Glomerular visceral epithelial cell (primary cell): ENCODE data around the gene KPNA3.
"Not testable (repeated sequence)": the region's sequence is repeated elsewhere in the genome, so short reads cannot be mapped to it uniquely, and the experiment has no call there.

Source experiments
- DNase-seq: peaks from one replicate; pipeline ENCODE4 v3.0.0-alpha.2; 2016; ENCODE audit errors: extremely low spot score

Gene KPNA3

DNA sequence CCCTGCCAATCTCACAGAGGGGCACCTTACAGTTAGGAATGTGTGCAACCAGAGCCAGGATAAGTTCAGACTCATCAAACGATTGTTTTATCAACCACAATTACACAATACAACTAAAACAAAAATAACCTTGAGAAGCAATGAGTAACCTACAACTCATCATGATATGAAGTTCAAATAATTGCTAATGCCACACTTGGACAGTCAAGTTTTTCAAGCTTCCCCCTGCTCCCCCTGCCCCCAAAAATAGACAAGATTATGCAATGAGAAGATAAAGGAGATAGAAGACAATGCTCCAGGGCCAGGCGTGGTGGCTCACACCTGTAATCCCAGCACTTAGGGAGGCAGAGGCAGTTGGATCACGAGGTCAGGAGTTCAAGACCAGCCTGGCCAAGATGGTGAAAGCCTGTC, 13.6 kb upstream of the KPNA3 start:
- DNase-seq, result no peak

DNA sequence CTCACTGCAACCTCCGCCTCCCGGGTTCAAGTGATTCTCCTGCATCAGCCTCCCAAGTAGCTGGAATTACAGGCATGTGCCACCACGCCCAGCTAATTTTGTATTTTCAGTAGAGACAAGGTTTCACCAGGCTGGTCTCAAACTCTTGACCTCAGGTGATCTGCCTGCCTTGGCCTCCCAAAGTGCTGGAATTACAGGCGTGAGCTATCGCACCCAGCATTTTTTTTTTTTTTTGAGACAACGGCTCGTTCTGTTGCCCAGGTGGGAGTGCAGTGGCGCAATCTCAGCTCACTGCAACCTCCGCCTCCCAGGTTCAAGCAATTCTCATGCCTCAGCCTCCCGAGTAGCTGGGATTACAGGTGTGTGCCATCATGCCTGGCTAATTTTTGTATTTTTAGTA, 10.6 kb upstream of the KPNA3 start:
- DNase-seq, result not testable (repeated sequence)

DNA sequence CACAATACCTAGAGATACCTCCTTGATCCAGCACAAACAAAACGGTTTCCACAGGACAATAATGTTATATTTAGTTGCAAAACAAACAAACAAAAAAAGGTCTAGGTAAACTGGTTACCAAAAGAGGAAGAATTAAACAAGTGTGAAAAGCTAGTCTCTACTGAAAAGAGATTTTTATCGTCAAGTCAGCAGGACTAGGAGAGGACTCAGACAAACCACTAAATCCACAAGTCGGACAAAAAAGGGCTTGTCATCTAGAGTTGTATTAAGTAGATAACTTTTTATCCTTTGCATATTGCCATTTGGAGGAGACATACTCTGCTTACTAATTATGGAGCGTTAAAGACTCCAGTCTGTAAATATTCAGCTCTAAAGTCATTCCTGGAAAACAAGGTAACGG, 9.9 kb upstream of the KPNA3 start:
- no peak for DNase-seq

DNA sequence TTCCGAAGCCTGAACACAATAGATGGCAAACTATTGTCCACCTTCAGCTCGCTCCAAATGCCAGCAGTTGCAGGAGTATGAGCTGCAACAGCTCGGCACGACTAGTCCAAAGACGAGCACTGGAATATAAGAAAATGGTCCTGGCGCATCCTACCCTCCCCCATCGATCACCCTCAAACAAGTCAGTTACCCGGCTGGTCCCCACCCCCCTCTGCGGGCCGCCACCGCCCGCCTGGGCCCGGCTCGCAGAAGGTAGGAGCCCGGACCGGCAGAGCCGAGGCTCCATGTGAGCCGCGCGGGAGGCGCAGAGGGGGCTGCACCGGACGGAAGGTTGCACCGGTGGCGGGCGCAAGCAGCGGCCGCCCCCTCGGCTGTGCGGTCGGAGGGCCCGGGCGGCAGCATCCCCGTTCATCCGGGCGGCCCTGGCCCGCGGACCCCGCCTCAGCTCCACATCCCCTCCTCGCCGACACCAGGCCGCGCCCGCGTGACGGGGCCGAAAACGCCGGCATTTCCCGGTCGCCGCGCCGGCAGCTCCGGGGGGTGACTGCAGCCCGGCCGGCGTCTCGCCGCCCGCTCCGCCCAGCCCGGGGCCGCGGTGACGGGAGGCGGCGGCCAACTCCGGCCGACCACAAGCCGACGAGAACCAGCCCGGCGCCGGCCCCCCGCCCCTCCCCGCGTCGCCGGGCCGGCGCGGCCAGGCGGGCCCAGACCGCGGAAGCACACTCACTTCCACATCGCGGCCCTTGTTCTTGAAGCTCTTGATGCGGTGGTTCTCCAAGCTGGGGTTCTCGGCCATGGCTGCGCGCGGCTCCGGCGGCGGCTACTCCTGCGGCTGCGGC, 552 bp downstream of the KPNA3 start:
- peak; percentile 45 for DNase-seq

DNA sequence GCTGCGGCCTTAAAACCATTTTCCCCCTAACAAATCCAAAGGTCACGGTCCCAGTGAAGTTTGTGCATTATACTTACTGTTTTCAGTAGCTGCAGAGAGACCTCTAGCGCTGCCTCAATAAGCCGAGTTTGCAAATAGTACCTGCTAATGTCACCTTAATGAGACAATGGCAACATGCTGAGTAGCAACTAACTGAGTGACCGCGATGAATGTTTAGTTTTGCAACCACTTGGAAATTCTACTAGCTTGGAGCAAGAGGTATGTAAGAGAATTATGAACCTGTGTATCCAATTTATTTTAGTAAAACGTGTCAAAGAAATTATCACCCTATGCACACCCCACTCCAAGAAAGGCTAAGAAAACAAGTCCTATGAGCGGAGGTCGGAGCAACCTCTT, 1.2 kb downstream of the KPNA3 start:
- DNase-seq, result peak; percentile 25

DNA sequence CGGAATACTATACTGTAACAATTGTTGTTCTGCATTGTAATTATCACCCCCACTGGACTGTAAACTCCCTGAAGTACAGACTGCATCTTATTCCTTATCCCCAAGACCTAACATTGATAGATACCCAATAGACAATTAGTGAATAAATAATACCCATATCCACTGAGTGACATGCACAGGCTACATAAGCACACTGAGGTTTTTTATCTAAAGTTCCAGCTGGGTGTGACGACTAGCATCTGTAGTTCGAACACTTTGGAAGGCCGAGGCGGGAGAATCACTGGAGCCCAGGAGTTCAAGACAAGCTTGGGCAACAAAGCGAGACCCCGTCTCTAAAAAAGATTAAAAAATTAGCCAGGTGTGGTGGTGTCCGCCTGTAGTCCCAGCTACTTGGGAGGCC, 2.5 kb downstream of the KPNA3 start:
- DNase-seq, result no peak

DNA sequence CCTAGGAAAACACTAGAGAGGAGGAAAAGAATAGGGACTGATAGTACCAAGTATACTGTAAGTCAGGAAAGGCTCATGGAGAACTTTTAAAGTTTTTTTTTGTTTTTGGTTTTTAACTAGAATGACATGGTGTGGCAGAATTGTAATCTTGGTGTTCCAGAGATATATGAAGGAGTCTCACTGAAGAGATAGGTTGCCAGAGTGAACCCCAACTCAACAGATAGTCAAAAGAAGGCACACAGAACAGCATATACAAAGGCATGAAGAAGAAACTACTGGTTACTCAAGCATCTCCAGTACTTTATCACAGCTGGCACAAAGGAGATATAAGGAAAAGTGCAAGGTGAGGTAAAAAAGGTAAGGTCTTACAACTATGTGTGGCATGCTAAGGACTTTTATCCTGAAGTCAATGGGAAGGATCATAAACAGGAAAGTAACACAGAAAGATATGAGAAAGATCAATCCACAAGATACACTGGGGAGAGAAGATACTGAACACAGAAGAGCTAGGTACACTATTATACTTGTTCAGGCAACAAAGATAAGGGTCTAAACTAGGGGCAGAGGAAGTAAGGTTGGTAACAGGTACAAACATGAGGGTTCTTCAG, 6.0 kb downstream of the KPNA3 start:
- DNase-seq, result no peak

DNA sequence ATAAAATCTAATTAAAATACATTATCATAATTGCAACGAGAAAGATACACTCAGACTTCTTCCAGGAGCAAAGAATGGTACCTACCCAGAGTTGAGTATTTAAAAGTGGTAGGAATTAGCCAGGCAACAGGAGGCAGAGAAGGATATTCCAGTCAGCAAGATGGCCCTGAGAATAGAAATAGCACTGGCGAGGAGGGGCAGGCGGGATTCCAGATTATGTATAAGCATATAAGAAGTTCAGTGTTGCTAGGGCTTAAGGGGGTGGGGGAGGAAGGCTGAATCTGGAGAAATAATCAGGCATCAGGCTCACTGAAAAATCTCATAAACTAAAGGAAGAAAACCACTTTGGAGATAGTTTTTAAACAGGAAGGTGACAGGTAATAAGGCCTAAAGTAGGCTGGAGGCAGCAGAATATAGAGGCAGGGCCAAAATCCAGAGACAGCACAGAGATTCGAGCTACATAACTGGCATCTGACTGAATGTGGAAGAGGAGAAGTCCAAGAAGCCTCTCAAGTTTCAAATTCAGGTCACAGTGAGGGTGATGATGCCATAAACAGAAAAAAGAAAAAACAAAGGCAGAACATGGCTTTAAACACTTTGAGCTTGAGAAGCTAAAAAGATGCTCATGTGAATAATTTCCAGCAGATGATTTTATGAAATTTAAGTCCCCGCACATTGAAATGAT, 7.5 kb downstream of the KPNA3 start:
- DNase-seq, result no peak

DNA sequence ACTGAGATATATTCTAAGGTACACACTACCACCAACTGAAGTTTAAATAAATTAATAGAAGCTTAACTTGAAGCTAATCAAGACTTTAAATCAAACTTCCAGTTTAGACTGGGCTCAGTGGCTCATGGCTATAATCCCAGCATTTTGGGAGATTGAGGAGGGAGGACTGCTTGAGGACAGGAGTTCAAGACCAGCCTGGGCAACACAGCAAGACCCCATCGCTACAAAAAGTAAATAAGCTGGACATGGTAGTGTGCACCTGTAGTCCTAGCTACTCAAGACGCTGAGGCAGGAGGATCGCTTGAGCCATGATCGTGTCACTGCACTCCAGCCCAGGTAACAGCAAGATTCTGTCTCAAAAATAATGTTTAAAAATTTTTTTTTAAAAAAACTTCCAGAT, 8.6 kb downstream of the KPNA3 start:
- no peak for DNase-seq

DNA sequence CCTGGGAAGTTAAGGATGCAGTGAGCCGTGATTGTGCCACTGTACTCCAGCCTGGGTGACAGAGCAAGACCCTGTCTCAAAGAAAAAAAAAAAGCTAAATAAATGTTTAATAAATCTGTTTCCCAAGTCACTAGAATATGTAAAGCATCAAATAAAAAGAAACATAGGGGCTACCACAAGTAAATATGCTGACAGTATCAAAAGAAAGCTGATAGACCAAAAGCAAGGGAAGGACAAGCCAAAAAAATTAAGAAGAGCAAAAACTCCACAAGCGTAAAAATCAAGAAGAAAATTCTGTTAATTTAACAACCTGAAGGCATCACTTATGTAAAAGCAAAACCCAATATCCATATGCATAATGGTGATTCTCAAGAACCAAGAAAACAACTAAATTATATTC, 9.7 kb downstream of the KPNA3 start:
- DNase-seq, result no peak

DNA sequence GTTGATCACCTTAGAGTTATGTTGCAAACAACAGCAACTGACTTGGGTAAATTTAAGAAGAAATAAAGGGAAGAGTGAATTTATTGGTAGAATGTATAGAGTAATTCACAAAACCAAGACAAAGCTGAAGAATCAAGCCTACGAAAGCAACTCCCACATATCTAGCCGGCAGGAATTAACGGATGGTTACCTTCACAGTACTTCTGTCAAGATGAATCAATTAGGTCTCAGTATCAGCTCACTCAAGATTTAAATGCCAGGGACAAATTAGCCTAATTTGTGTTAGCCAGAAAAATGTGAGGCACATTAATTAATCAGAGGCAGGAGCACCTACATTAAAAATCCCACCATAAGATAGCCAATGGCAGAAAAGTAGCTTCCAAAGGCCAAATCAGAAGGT, 10.7 kb downstream of the KPNA3 start:
- no peak for DNase-seq

DNA sequence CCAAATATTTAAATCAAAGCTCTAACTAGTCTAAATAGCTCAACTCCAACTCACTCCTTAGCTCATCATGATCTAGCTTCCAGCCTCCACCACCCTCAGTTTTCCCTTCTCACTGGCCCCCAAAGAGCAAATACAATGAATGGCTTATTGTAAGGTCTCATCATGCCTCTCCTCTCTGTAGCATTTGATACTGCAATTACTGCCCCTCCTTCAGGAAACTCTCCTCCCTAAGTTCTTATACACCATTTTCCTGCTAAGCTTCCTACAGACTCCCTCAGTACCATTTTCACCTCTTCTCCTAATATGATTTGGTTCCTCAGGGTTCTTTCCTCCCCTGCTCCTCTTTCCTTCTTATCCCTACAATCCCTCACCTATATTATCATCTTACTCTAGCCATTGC, 12.8 kb downstream of the KPNA3 start:
- DNase-seq, result no peak

DNA sequence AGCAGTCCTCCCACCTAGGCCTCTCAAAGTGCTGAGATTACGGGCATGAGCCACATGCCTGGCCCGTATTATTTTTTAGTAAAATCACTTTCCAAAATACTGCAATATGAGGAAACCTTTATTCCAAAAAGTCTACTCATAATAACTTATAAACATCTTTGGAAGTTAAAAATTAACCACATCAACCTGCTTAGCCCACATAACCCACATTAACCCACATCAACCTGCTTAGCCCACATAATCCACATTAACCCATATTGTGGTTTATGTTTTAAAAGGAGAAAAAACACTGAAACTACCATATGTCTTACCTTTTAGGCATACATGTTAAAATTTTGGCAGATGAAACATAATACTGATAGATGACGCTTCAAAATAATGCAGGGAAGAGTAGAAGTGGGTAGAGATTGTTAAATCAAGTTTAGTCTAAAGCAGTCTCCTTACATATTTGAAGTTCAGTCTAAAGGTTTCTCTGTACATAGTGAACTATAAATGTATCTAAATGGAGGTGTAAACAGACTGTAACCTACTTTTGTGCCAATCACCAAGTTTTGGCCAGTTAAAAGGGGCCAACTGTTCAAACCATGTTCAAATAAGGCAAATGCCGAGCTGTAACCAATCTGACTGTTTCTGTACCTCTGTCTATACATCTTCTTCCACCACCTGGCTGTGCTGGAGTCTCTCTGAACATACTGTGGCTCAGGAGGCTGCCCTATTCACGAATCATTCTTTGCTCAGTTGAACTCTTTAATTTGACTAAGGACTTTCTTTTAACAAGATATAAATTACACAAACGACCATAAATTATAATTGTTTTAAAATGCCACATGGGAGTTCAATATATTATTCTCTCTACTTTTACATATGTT, 14.5 kb downstream of the KPNA3 start:
- DNase-seq, result peak; percentile 13

DNA sequence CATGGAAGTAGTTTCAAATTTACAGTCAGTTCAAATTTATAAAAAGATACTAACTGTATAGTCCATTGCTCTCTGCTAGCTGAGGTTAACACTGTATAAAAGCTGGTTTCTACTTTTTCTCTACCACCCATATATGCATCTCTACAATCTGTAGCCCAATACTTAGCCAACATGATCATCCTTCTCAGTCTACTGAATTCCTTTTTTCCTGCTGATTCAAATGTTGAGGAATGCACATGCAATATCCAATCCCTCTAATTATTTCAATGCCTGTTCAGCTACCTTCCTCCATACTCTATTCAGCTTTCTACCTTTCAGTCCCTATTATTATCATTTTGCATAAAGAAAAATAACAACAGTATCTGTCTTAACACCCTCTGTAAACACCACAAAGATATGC, 15.6 kb downstream of the KPNA3 start:
- DNase-seq, result no peak

DNA sequence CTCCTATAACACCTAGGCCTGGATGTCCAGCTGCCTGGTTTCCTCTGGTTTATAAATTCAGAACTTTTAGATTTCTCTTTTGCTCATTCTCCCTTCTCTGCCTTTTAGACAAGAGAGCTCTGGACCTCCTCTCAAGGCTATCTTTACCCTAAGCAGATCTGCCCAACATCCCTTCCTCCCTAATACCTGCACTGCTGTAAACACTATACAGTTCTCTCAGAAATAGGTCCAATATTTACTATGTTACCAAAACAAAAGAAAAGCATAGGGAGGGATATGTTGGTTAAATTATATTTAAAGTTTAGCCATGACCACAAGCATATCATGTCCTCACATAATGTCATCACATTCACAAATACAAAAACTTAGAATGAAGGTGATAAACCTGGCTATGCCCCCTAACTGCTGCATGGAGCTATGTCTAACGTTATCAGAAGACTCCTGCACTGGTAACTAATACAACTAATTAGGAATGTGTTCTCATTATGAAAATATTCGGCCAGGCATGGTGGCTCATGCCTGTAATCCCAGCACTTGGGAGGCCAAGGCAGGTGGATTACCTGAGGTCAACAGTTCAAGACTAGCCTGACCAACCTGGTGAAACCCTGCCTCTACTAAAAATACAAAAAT, 18.0 kb downstream of the KPNA3 start:
- no peak for DNase-seq

DNA sequence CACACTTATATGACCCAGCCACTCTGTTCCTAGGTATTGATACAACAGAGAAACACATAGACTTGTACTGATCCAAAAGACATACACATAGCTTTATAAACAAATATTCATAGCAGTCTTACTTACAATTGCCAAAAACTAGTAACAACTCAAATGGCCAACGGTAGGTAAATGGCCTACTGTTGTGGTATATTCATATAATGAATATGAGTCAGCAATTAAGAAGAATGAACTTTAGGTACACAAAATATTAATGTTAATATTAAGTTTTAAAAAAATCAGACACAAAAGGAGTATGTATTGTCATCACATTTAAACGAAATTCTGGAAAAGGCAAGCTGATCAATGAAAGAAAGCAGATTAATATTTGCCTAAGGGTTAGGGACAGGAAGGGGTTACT, 19.7 kb downstream of the KPNA3 start:
- no peak for DNase-seq

DNA sequence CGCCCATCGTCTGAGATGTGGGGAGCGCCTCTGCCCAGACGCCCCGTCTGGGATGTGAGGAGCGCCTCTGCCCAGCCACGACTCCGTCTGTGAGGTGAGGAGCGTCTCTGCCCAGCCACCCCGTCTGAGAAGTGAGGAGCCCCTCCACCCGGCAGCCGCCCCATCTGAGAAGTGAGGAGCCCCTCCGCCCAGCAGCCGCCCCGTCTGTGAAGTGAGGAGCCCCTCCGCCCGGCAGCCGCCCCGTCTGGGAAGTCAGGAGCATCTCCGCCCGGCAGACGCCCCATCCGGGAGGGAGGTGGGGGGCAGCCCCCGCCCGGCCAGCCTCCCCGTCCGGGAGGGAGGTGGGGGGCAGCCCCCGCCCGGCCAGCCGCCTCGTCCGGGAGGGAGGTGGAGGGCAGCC, 30.7 kb downstream of the KPNA3 start:
- not testable (repeated sequence) for DNase-seq

DNA sequence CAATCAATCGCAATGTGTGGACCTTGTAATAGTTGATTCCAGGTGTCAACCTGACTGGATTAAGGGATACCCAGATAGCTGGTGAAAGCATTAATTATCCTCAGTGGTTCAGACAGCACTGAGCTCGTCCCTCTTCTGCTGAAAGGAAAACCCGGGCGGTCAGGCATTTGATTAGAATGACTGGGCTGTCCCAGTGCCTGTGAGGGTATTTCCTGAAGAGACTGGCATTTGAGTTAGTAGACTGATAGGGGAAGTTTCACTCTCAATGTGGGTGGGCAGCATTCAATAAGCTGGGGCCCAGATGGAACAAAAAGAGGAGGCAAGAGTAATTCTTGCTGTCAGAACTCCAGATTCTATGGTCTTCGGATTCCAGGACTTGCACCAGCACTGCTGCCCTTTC, 31.9 kb downstream of the KPNA3 start:
- DNase-seq, result no peak

DNA sequence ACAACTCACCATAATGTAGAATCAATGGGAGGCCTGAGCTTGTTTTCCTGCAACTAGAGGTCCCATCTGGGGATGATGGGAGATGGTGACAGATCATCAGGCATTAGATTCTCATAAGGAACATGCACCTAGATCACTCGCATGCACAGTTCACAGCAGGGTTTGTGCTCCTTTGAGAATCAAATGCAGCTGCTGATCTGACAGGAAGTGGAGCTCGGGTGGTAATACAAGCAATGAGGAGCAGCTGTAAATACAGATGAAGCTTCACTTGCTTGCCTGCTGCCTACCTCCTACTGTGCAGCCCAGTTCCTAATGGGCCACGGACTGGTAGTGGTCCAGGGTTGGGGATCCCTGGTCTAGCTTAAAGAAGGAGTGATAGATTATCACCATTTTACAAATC, 33.0 kb downstream of the KPNA3 start:
- no peak for DNase-seq

DNA sequence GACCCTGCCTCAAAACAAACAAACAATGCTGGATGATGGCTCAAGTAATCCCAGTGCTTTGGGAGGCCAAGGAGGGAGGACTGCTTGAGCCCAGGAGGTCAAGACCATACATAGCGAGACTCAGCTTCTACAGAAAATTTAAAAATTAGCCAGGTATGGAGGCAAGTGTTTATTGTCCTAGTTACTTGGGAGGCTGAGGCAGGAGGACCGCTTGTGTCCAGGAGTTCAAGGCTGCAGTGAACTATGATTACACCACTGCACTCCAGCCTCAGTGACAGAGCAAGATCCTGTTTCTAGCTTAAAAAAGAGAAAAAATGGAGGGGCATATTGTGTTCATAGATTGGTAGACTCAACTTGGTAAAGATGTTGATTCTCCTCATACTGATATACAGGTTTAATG, 36.2 kb downstream of the KPNA3 start:
- no peak for DNase-seq

DNA sequence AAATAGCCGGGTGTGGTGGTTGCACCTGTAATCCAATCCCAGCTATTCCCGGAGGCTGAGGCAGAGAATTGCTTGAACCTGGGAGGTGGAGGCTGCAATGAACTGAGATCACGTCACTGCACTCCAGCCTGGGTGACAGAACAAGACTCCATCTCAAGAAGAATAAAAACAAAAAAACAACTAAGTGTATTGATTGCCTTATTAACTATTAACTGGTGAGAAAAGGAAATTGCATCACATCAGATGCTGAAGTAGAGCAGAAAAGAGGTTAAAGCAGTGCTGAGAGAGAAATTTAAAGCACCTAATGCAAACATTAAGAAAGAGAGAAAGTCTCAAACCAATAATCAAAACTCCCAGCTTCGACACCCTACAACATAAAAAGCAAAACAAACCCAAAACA, 38.3 kb downstream of the KPNA3 start:
- DNase-seq, result no peak

DNA sequence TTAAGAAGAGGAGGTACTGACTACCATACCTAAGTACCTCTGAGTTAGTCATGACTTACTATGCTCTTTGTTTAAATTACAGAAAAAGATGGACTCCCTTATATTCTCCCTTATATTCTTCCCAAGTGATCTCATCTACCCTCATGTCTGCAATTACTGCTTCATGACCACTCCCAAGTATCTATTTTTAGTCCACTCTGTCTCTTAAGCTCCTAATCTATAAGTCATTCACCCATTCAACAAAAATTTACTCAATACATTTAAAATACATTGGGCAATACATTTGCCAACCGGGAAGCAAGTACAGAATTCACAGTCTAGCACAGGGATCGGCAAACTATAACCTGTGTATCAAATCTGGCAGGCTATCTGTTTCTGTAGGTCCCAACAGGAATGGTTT, 42.6 kb downstream of the KPNA3 start:
- no peak for DNase-seq
